HTR-8/SVneo (cell line): ENCODE measurements around the gene HOXC13.

Experiments used
- DNase-seq: peaks from one replicate; pipeline ENCODE4 v3.0.0; 2011; ENCODE audit warnings: low spot score, mixed read lengths; ENCODE audit not compliant: insufficient read length
- FAIRE-seq: peaks from 2 replicates; lab custom pipeline; 2011; peaks lifted over from hg19 to GRCh38; lab: Jason Lieb, UNC

Gene HOXC13

GRCh38 chr12:53953831-53954693 lies 15.4 kb downstream of the HOXC13 start:
- FAIRE-seq (no peak), DNase-seq (no peak)

DNA sequence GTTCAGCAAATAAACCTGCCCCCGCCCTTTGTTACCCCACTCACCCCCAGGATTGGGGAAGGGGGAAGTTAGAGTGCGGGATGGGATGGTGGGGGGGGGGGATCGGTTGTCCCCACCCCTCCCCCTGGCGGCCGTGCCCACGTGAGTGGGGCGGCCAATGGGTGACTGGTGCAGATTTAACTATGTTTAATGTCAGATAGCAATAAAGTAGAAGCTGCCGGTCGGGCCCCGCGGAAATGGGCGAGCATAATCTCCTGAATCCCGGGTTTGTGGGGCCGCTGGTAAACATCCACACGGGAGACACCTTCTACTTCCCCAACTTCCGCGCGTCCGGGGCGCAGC lies 16.0 kb downstream of the HOXC13 start, which contains the start of gene HOXC12:
Gene HOXC12 (plus strand): TSS at position 210 of the 342 bp plus-strand sequence. CDS start 27 bp downstream, at position 237.
- FAIRE-seq: no peak
- no peak for DNase-seq

- no peak for FAIRE-seq
- no peak for DNase-seq
Observed at GRCh38 chr12:53955036-53955775, 16.6 kb downstream of the HOXC13 start.

DNA sequence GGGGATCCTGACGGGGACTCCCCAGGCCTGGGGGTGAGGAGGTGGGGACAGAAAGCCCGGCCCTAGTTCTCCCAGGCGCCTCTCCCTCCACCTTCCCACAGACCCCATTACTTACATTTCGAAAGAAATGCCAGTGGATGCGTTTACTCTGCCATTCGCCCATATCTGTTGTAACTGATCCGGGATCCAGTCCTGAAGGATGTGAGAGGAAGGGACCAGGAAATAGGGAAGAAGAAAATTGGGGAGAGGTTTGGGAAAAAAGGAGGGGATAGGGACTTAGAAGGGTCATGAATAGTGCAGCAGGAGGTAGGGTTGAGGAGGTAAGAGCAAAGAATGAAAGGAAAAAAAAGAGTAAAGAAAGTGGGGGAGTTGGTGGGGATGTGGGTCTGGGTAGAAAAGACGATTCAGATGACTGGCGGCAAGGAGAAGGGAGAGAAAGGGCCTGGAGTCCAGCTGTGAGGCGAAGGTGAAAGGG lies 17.2 kb downstream of the HOXC13 start:
- DNase-seq (no peak), FAIRE-seq (no peak)

GRCh38 chr12:53956251-53956887 lies 17.7 kb downstream of the HOXC13 start:
- DNase-seq (no peak), FAIRE-seq (no peak)

DNA sequence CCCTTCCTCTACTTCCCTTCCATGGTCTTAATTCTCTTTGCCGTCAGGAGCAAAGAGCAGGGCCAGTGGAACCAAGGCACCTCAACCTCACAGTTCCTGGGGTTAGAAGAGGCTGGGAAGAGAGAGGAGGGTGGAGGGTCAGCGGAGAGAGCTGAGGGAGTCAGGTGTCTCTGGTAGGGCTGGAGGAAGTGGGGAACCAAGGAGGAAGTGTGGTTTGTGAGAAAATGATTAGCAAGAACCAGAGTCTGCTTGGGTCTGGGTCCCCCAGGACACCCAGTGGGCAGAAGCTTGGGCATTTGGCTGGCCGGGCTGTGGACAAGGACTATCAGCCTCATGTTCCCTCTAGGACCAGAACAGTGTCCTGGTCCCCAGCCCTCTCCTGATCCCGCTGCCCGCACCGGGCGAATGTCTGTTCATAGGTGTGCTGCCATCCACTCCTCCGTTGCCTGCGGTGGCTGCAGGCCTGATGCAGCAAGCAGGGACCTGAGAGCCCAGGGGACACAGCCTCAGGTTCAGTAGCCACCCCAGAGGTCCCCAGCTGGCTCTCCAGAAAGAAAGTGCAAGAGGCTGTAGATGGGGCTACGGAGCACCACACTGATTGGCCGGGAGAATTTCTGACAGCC lies 18.4 kb downstream of the HOXC13 start:
- no peak for DNase-seq
- no peak for FAIRE-seq

DNA sequence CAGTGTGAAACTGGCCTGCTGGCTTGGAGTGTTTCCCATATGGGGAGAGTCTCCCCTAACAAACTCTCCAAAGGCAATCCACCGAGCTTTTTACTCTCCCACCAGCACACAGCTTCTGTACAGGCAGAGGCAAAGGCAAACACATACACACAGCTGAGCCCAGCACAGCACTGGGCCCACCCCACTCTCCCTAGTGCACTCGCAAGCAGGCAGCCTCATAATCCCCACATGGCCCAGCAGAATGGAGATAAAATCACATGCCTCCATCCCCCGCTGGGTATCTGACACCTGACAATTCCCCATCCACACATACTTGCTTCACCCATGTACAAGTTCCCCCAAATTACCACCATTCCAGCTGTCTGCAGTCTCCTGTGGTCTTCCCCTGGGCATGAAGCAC lies 19.5 kb downstream of the HOXC13 start:
- FAIRE-seq (no peak), DNase-seq (no peak)

- FAIRE-seq (no peak), DNase-seq (no peak)
Observed at GRCh38 chr12:53959314-53959713, 20.7 kb downstream of the HOXC13 start.

GRCh38 chr12:53960187-53961024 lies 21.8 kb downstream of the HOXC13 start:
- DNase-seq (no peak), FAIRE-seq (no peak)

- FAIRE-seq (no peak), DNase-seq (no peak)
Observed at GRCh38 chr12:53961025-53961761, 22.6 kb downstream of the HOXC13 start.

- FAIRE-seq: no peak
- DNase-seq: no peak
Observed at GRCh38 chr12:53963005-53963404, 24.4 kb downstream of the HOXC13 start.

- DNase-seq: no peak
- FAIRE-seq: no peak
Observed at GRCh38 chr12:53963434-53964314, 25.0 kb downstream of the HOXC13 start.

DNA sequence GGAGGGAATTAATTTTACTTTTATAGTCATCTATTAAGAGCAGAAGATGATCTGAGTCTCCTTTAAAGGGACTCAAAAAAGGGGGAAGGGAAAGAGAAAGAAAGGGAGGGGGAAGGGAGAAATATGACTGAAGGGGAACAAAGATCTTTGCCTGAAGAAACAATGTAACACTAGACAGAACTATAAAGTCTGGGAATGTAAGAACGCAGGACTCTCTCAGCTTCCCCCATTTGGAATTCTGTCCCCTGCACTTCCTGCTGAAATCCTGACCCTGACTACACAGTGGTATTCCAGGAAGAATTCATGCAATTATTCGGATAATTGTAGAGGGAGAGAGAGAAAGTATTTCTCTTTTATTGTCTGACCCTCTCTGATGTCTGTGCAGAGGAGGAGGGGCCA lies 25.7 kb downstream of the HOXC13 start:
- FAIRE-seq (no peak), DNase-seq (no peak)

GRCh38 chr12:53965281-53966084 lies 26.9 kb downstream of the HOXC13 start:
- FAIRE-seq (no peak), DNase-seq (no peak)

DNA sequence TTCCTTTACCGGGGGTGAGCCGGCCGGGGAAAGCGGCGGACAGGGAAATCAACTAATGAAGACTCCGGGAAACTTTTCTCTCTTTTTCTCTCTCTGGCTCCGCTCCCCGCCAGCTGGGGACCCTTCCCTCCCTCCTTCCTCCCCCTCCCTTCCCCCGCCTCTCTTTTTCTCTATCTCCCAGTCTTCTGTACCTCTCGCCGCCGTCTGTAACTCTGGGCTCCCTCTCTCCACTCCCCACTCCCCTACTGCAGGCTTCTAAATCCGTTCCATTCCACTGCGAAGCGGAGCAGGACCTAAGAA lies 27.4 kb downstream of the HOXC13 start:
- DNase-seq: no peak
- FAIRE-seq: no peak

DNA sequence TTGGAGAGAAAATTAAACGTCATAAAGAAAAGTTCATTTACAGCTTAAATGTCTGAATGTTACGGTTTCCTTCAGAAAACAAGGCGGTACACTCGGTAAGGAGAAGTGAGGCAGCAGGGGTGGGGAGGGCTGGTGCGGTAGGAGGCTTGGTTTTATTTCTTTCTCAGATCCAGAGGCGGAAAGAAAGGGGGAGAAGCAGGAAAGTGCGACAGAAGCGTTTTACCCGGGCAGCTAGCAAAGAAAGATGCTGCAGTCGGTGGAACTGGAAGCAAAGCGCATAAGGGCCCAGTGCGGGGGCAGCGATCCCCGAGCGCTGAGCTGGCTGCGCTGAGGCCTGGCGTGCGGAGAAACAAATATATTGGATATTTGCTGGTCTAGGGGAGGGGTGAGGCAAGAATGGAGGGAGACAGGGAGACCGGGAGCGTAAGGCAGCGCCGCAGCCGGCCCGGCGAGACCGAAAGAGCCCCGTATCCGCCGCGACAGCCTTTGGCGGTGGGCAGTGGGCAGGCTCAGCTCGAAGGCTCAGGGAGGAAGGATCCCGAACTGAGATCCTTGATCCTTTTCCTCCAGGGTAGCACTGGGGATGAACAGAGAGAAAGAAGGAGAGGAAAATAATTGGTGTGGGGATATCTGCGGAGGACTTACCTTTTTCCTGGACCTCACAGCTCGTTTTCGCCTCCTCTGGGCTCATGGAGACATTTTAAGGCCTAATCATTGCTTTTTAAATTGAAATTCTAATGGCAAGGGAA lies 27.9 kb downstream of the HOXC13 start:
- FAIRE-seq: no peak
- DNase-seq: no peak
